NOMO-1 (cell line): ENCODE results near the gene STRN4.
"Not testable (repeated sequence)": the region's sequence is repeated elsewhere in the genome, so short reads cannot be mapped to it uniquely, and the experiment has no call there.

Source experiments
- DNase-seq, 2 experiments: peaks; one replicate each; lab custom pipeline; 2025; ENCODE audit not compliant: unreplicated experiment in 2 of 2; lab: John Stamatoyannopoulos, UW

The STRN4 gene

DNA sequence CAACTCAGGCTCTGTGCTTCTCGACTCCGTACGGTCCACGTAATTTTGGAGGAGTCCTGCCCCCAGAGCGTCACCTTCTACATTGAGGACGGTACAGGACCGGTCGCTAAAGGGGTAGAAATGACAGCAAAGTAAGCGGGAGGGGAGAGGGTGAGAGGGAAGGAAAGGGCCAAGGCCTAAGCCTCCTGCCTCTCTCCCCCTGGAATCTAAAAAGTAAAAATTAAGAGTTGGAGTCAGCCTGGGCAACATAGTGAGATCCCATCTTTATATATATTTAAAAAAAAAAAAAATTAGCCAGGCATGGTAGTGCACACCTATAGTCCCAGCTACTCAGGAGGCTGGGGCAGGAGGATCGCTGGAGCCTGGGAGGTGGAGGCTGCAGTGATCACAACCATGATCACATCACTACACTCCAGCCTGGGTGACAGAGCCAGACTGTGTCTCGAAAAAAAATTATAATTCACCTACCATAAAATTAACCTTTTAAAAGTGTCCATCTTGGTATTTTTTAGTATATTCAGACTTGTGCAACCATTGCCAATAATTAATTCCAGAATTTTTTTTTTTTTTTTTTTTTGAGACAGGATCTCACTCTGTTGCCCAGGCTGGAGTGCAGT lies 29.5 kb upstream of the STRN4 start:
- no peak for DNase-seq

DNA sequence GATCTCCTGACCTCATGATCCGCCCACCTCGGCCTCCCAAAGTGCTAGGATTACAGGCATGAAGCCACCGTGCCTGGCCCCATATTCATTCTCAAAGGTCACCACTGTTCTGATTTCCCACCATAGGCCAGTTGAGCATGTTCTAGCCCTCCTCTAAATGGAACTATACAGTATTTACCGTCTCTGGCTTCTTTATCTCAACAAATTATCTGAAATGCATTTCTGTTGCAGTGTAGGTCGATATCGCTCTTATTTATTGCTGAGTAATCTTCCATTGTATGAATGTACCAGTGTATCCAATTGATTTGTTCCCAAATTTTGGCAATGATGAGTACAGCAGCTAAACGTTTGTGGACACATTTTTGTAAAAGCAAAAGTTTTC lies 26.8 kb upstream of the STRN4 start:
- no peak for DNase-seq

- no peak for DNase-seq
Observed at GRCh38 chr19:46772170-46773017, 26.1 kb upstream of the STRN4 start.

- not testable (repeated sequence) for DNase-seq
Observed at GRCh38 chr19:46768746-46769145, 22.5 kb upstream of the STRN4 start.

GRCh38 chr19:46766569-46767317 lies 20.5 kb upstream of the STRN4 start:
- DNase-seq, result peak; percentile 28 to 51

DNA sequence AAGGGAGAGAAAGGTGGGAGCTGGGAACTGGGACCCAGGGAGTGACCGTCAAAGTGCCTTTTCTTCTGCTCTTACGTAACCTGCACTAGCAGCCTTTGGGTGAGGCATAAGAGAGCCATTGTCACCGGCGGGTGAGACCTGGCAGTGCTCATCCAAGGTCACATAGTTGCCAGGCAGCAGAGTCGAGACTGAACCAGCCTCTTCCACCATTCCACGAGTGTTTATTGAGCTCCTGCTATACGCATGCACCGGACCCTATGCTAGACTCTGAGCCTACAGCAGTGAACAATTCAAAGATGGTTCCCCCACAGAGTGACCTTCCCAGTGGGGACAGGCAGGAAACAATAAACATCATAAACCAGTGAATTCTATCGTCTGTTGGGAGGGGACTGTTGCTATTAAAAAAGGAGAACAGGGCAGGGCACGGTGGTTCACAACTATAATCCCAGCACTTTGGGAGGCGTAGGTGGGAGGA lies 18.6 kb upstream of the STRN4 start:
- no peak for DNase-seq

- no peak for DNase-seq
Observed at GRCh38 chr19:46762245-46762890, 16.1 kb upstream of the STRN4 start.

DNA sequence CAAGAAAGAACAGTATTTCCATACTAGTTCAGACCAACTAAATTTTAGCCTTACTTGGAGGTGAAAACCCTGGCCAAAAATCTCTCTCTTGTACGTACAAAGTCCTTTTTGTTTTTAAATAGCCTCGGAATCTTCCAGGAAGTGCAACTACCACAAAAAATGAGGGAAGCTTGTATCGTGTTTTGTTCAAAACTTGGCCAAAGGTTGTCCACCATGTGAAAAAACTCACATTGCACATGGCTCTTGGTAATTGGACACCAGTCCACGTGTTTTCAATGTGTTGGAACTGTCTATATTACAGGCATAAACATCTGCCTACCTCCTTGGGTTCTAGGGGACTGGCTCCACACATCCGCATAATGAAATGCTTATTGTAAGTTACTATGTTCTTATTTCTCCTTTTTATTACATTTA lies 15.2 kb upstream of the STRN4 start:
- DNase-seq, result no peak

- DNase-seq, result not testable (repeated sequence)
Observed at GRCh38 chr19:46760897-46761296, 14.6 kb upstream of the STRN4 start.

GRCh38 chr19:46760363-46760762 lies 14.1 kb upstream of the STRN4 start:
- no peak for DNase-seq

- DNase-seq, result no peak
Observed at GRCh38 chr19:46759817-46760333, 13.6 kb upstream of the STRN4 start.

GRCh38 chr19:46759206-46759605 lies 13.0 kb upstream of the STRN4 start:
- DNase-seq, result no peak

- DNase-seq, result no peak
Observed at GRCh38 chr19:46756544-46756888, 10.3 kb upstream of the STRN4 start.

DNA sequence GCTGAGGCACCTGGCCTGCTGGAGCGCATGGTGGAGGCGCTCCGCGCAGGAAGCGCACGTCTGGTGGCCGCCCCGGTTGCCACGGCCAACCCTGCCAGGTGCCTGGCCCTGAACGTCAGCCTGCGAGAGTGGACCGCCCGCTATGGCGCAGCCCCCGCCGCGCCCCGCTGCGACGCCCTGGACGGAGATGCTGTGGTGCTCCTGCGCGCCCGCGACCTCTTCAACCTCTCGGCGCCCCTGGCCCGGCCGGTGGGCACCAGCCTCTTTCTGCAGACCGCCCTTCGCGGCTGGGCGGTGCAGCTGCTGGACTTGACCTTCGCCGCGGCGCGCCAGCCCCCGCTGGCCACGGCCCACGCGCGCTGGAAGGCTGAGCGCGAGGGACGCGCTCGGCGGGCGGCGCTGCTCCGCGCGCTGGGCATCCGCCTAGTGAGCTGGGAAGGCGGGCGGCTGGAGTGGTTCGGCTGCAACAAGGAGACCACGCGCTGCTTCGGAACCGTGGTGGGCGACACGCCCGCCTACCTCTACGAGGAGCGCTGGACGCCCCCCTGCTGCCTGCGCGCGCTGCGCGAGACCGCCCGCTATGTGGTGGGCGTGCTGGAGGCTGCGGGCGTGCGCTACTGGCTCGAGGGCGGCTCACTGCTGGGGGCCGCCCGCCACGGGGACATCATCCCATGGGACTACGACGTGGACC lies 9.7 kb upstream of the STRN4 start:
- DNase-seq, result no peak

DNA sequence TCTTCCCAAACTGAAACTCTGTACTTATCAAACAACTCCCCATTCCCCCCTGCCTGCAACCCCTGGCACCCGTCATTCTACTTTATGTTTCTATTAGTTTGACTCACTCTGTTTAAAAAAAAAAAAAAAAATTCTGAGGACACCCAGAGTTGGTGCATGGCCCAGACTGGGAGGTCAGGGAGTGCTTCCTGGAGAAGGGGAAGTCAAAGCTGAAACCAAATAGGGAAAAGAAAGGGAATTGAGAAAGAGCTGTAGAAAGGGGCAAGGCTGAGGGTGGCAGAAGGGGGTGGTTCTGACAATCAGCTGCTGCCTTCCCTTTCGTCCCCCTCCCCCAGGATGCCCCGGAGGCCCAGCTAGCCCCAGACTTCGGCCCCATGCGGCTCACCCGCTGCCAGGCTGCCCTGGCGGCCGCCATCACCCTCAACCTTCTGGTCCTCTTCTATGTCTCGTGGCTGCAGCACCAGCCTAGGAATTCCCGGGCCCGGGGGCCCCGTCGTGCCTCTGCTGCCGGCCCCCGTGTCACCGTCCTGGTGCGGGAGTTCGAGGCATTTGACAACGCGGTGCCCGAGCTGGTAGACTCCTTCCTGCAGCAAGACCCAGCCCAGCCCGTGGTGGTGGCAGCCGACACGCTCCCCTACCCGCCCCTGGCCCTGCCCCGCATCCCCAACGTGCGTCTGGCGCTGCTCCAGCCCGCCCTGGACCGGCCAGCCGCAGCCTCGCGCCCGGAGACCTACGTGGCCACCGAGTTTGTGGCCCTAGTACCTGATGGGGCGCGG lies 9.0 kb upstream of the STRN4 start:
- DNase-seq, result no peak

DNA sequence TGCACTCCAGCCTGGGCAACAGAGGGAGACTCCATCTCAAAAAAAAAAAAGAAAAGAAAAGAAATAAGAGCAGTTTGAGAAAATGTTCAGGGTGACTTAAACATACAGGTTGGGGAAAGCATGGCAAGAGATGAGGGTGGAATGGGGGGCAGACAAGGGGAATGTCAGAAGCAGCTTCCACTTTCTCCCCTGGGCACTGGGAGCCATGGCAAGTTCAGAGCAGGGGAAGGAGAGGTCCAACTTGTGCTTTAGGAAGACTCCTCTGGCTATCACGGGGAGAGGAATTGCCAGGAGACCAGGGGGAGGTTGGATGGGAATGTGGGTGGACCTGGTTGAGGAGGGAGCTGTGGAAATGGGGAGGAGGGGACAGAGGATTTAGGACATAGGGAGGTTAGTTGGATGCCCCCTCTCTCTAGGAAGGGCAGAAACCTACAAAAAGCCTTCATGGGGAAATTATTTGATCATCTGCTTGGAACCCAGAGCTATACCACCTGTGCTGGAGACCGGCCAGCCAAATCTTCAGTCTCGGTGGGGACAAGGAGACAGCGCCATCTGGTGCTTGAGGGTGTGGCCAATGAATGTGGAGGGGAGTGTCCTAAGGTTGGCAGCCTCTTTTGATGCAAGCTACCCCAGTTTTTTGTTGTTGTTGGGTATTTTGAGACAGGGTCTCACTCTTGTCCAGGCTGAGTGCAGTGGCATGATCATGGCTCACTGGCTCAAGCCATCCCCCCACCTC lies 7.3 kb upstream of the STRN4 start:
- peak; percentile 66 to 72 for DNase-seq

- peak; percentile 11 to 64 for DNase-seq
Observed at GRCh38 chr19:46748325-46749109, 2.3 kb upstream of the STRN4 start.
